OCI-LY1 (cell line): ENCODE measurements around the gene SCAMP2.

Experiments
- EZH2 ChIP-seq: fragments of 200-600 bp; sonication (generic), shearing (Covaris generic); IDR thresholded peaks from 2 replicates; pipeline ENCODE4 v1.8.0; 2017; ENCODE audit warnings: borderline replicate concordance, mixed run types, mild to moderate bottlenecking, antibody characterized with exemption, low read length, moderate library complexity, mixed read lengths
- TF ChIP-seq, protein P1 (sequence below): fragments of 200-600 bp; sonication (generic), shearing (Covaris generic); IDR thresholded peaks from 2 replicates; pipeline ENCODE4 v1.5.1; 2017; ENCODE audit warnings: mild to moderate bottlenecking, antibody characterized with exemption, low read length, moderate library complexity, mixed read lengths

DNA sequence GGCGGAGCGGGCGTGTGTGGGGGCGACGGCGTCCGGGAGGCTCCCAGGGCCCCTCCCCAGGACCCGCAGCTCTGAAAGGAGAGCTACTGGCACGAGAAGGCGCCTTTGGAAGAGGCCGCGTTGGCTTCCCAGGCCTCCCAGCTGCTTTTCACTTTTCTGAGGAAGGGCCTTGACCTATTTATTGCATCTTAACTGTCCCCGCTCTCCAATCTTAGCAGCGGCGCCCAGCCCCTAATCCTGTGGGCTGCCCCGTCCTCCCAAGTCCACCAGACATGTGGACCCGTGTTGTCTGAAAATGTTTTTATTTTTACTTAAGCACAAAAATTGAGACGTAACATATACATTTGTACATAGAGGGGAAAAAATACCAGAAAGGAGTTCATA lies 29.7 kb downstream of the SCAMP2 start:
- TF ChIP-seq, protein P1, sequence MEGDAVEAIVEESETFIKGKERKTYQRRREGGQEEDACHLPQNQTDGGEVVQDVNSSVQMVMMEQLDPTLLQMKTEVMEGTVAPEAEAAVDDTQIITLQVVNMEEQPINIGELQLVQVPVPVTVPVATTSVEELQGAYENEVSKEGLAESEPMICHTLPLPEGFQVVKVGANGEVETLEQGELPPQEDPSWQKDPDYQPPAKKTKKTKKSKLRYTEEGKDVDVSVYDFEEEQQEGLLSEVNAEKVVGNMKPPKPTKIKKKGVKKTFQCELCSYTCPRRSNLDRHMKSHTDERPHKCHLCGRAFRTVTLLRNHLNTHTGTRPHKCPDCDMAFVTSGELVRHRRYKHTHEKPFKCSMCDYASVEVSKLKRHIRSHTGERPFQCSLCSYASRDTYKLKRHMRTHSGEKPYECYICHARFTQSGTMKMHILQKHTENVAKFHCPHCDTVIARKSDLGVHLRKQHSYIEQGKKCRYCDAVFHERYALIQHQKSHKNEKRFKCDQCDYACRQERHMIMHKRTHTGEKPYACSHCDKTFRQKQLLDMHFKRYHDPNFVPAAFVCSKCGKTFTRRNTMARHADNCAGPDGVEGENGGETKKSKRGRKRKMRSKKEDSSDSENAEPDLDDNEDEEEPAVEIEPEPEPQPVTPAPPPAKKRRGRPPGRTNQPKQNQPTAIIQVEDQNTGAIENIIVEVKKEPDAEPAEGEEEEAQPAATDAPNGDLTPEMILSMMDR: no peak; the same call in 1 of the 2 replicates
- no peak for TF ChIP-seq EZH2
